HEK293T (cell line): ENCODE results near the gene CTNNA2.

Source experiments
- CTCF ChIA-PET: fragments of 350-600 bp; formaldehyde crosslinking; extraction: SDS; loops from one replicate; lab custom pipeline; 2021; ENCODE audit warnings: antibody characterized with exemption, inconsistent platforms; lab: Yijun Ruan, JAX
- POLR2A ChIA-PET: fragments of 350-600 bp; formaldehyde crosslinking; extraction: SDS; loops from one replicate; lab custom pipeline; 2020; ENCODE audit warnings: antibody characterized with exemption, inconsistent platforms; lab: Yijun Ruan, JAX
- DNase-seq: peaks from one replicate; pipeline ENCODE4 v3.0.0; 2012; ENCODE audit warnings: mixed read lengths; ENCODE audit errors: extremely low spot score
- ARNT ChIP-seq: fragments of 450-650 bp; IDR thresholded peaks from 2 replicates; pipeline ENCODE4 v1.6.1; 2017; ENCODE audit warnings: mild to moderate bottlenecking
- BHLHE40 ChIP-seq: fragments of 450-650 bp; IDR thresholded peaks from 2 replicates; pipeline ENCODE4 v1.6.1; 2016; ENCODE audit warnings: mild to moderate bottlenecking, moderate library complexity, borderline replicate concordance
- CTBP1 ChIP-seq: fragments of 450-650 bp; IDR thresholded peaks from 2 replicates; pipeline ENCODE4 v1.6.1; 2016; ENCODE audit warnings: borderline replicate concordance
- ELF4 ChIP-seq: fragments of 450-650 bp; IDR thresholded peaks from 2 replicates; pipeline ENCODE4 v1.6.1; 2017; ENCODE audit warnings: antibody characterized with exemption
- FOXA1 ChIP-seq: fragments of 450-650 bp; IDR thresholded peaks from 2 replicates; pipeline ENCODE4 v1.6.1; 2016; ENCODE audit warnings: mild to moderate bottlenecking
- FOXK2 ChIP-seq: fragments of 450-650 bp; IDR thresholded peaks from 2 replicates; pipeline ENCODE4 v1.6.1; 2016; ENCODE audit warnings: mild to moderate bottlenecking
- FOXM1 ChIP-seq: fragments of 450-650 bp; IDR thresholded peaks from 2 replicates; pipeline ENCODE4 v1.6.1; 2017; ENCODE audit warnings: mild to moderate bottlenecking, borderline replicate concordance
- HDGF ChIP-seq: fragments of 450-650 bp; IDR thresholded peaks from 2 replicates; pipeline ENCODE4 v1.6.1; 2017; ENCODE audit warnings: antibody characterized with exemption, borderline replicate concordance
- L3MBTL2 ChIP-seq: fragments of 450-650 bp; conservative IDR thresholded peaks from 2 replicates; pipeline ENCODE4 v1.6.1; 2016; ENCODE audit warnings: mild to moderate bottlenecking
- LEF1 ChIP-seq: fragments of 450-650 bp; IDR thresholded peaks from 2 replicates; pipeline ENCODE4 v1.6.1; 2017; ENCODE audit warnings: mild to moderate bottlenecking, borderline replicate concordance
- NFRKB ChIP-seq: fragments of 450-650 bp; IDR thresholded peaks from 2 replicates; pipeline ENCODE4 v1.6.1; 2016; ENCODE audit warnings: mild to moderate bottlenecking, moderate library complexity
- SP1 ChIP-seq: fragments of 450-650 bp; IDR thresholded peaks from 2 replicates; pipeline ENCODE4 v1.6.1; 2017
- SUZ12 ChIP-seq: fragments of 450-650 bp; IDR thresholded peaks from 2 replicates; pipeline ENCODE4 v1.6.1; 2016; ENCODE audit warnings: mild to moderate bottlenecking
- TARDBP ChIP-seq: fragments of 450-650 bp; IDR thresholded peaks from 2 replicates; pipeline ENCODE4 v1.6.1; 2016
- ZNF384 ChIP-seq: fragments of 450-650 bp; IDR thresholded peaks from 2 replicates; pipeline ENCODE4 v1.6.1; 2016
- TF ChIP-seq, protein P1 (sequence below): fragments of 450-650 bp; IDR thresholded peaks from 2 replicates; pipeline ENCODE4 v1.6.1; 2016

The CTNNA2 gene

DNA sequence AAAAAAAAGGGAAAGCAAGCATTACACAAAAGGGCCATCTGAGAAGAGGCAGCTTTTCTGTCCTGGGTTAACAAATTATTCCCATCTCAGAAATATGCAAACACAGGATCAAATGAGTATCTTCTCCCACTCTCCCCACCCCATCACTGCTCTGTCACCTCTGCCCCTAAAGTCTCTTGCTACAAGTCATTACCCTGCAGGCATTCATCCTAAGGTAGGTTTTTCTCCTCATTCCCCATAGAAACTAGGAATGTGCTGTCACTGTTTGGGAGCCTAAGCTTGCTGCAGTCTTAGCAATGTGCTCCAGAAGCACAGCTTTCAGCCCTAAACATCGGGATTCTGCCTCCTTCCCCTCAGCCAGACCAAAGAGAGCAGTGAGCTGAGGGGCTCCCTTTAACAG is 788.1 kb downstream of the CTNNA2 start:
- ChIA-PET POLR2A (no interaction called here), CTCF (interaction anchor here (0.6 kb wide), 1 partner anchor 71 kb away, joined by 4 read pairs; no protein-coding TSS in a partner anchor)
- no peak for TF ChIP-seq ARNT
- TF ChIP-seq NFRKB: no peak
- DNase-seq: no peak

DNA sequence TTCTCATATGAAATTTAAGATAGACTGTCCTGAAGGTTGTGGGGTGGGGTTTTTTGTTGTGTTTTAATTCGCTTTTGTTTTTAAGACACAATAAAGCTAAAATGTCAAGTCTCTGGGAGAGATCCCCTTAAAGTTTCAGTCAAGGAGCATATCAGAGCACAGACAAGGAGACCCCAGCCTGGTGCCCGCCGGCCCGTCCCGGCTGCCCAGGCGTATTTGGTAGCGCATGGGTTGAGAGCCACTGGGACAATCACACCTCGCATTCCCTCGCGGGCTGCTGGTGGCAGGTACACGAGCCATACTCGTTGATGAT is 789.1 kb downstream of the CTNNA2 start:
- no peak for DNase-seq
- no peak for TF ChIP-seq SUZ12
- TF ChIP-seq NFRKB: no peak
- no peak for TF ChIP-seq FOXK2
- no peak for TF ChIP-seq HDGF
- TF ChIP-seq FOXM1: no peak
- no peak for TF ChIP-seq ZNF384
- TF ChIP-seq SP1: no peak
- no peak for TF ChIP-seq ELF4
- TF ChIP-seq CTBP1: no peak
- TF ChIP-seq TARDBP: no peak
- no peak for TF ChIP-seq FOXA1
- TF ChIP-seq L3MBTL2: no peak
- TF ChIP-seq LEF1: no peak
- no peak for TF ChIP-seq BHLHE40
- no peak for TF ChIP-seq ARNT
- TF ChIP-seq, protein P1, sequence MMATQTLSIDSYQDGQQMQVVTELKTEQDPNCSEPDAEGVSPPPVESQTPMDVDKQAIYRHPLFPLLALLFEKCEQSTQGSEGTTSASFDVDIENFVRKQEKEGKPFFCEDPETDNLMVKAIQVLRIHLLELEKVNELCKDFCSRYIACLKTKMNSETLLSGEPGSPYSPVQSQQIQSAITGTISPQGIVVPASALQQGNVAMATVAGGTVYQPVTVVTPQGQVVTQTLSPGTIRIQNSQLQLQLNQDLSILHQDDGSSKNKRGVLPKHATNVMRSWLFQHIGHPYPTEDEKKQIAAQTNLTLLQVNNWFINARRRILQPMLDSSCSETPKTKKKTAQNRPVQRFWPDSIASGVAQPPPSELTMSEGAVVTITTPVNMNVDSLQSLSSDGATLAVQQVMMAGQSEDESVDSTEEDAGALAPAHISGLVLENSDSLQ: no peak
- CTCF ChIA-PET: no interaction called here
- POLR2A ChIA-PET: no interaction called here

DNA sequence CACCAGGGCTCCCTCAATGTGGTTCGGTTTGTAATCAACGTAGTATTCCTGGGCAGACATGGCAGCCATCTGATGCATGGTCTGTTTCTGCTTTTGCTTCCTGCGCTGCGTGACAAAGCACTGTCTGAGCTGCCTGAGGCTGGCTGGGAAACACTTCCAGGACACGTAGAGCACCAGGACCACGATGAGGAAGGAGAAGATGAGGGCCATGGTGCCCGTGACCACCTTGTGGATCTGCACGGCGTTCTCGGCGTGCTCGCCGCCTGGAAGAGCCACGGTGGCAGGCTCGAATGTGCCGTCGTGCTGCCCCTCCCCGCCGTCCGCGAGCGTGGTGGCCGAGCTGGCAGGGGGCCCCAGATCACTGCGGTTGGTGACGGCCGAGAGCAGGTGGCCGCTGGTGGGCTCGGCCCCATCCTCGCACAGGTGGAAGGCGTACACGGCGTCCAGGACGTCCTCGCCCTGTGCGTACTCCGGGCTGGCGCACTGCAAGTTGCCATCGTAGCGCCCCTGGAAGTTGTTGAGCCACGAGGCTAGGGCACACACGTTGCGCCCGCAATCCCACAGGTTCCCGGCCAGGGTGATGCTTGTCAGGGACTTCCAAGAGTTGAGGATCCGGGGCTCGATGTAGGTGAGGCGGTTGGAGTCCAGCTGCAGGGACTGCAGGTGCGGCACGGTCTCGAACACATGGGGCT is 789.6 kb downstream of the CTNNA2 start:
- ChIA-PET POLR2A (no interaction called here), CTCF (no interaction called here)
- TF ChIP-seq ZNF384 (no peak), TARDBP (no peak), FOXK2 (no peak), FOXM1 (no peak), HDGF (no peak), SP1 (no peak), LEF1 (no peak), ELF4 (no peak), ARNT (no peak), CTBP1 (no peak), NFRKB (no peak), FOXA1 (no peak)
- DNase-seq: no peak

DNA sequence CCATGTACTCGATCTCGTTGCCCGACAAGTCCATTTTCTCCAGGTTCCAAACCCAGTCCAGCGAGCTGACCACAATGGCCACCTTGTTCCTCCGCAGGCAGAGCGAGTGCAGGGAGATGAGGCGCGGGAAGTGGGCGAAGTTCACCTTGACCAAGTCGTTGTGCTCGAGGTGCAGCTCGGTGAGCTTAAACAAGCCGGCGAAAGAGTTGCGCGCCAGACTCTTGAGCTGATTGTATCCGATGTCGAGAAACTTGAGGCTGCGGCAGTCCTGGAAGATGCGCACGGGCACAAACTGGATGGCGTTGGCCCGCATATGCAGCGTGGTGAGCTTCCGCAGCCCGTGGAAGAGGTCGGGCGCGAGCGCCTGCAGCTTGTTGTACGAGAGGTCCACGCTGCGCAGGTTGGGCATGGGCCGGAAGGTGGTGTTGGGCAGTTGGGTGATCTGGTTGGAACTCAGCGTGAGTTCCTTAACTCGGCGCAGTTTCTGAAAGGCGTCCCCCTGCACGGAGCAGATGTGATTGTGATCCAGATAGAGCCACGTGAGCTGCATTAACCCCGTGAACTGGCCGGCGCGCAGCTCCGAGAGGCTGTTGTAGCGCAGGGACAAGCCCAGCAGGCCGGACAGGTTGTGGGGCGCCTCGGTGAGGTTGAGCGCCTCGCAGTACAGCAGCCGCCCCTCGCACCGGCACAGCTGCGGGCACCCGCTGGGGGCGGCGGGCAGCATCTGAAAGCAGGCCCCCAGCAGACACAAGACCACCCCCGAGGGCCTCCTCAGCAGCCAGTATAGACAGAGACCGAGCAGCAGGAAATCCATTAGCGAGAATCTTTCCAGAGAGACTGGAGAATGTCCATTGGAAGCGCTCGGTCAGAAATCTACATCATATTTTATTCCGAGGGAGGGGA is 790.4 kb downstream of the CTNNA2 start:
- ChIA-PET CTCF (no interaction called here), POLR2A (no interaction called here)
- DNase-seq: no peak
- TF ChIP-seq FOXA1: no peak
- TF ChIP-seq BHLHE40: no peak
- TF ChIP-seq CTBP1: no peak
- no peak for TF ChIP-seq ELF4
- TF ChIP-seq SUZ12: no peak
- TF ChIP-seq SP1: no peak
- no peak for TF ChIP-seq NFRKB
- no peak for TF ChIP-seq ZNF384
- TF ChIP-seq HDGF: no peak
- TF ChIP-seq L3MBTL2: no peak
- TF ChIP-seq ARNT: no peak
- TF ChIP-seq FOXK2: no peak
- TF ChIP-seq TARDBP: no peak

DNA sequence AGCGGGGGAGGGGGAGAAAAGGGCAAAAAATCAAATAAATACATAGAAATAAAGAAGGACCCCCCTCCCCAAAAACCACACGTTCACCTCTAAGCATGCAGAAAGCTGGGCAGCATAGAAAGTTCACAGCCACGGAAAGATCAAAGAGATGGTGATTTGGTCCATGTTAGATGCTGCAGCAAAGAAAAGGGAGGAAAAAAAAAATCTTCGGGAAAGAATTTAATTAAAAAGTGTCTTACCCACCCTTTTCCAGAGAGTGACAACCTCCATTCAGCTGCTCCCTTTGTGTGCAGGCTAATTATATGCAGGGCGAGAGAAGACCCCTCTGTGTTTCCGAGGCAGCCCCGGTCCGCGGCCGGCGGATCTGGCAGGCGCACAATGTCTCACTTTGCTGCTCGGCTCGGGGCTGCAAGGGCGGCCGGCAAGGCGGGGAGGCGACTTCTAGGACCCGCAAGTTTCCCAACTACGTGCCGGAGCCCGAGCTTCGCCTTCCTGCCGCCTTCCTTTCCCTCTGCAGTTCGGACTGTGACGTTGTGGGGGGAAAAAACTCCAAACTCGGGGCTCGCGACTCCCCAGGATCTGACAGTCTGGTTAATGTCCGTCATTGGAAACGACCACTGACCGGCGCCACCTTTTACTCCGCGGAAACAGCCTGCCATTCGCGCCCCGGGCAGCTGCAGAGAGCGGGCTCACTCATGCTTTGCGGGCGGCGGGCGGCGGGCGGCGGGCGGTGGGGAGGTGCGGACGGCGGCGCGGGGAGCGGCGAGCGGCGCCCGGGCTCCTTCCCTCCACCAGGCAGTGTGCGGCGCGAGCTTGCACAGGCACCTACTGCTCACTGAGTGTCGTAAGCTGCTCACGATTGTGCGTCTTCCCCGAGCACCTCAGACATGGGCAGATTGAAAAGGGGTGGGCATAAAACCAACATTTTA is 791.3 kb downstream of the CTNNA2 start, which contains the start of gene LRRTM1:
Gene LRRTM1, minus strand, starts transcription at position 844 of the 929 bp plus-strand sequence. CDS start 933 bp downstream, outside the sequence.
- POLR2A ChIA-PET: no interaction called here
- TF ChIP-seq ELF4 (no peak), FOXK2 (no peak), BHLHE40 (no peak), LEF1 (no peak), HDGF (no peak), SP1 (no peak), ARNT (no peak), NFRKB (no peak), CTBP1 (no peak), SUZ12 (no peak), FOXM1 (no peak), ZNF384 (no peak), L3MBTL2 (no peak), TARDBP (no peak), FOXA1 (no peak)
- TF ChIP-seq, protein P1: no peak
- peak; percentile 39 for DNase-seq
- CTCF ChIA-PET: no interaction called here

DNA sequence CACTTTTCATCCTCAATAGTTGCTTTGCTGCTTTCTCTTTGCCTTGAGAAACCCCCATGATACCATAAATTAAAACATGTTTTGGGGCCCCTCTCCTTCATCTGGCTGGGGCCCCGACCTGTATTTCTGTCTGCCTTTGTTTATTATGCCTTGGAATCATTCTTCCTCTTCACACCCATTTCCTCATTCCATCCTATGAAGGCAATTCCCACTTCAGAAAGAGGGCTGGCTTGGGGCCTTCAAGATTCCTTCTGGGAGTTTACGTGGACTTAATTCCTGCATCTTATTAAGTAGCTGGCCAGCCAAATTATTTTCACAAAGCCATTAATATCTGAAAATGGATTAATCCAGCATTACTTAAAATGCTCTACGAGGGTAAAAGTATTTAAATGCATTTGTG is 798.5 kb downstream of the CTNNA2 start:
- TF ChIP-seq HDGF (no peak), LEF1 (no peak), FOXM1 (no peak), NFRKB (no peak), BHLHE40 (no peak), FOXA1 (no peak), FOXK2 (no peak), ELF4 (no peak), TARDBP (no peak), ZNF384 (no peak), SUZ12 (no peak), ARNT (no peak), L3MBTL2 (no peak), SP1 (no peak), CTBP1 (no peak)
- TF ChIP-seq, protein P1: no peak
- DNase-seq: no peak
- ChIA-PET POLR2A (no interaction called here), CTCF (no interaction called here)
